A549 (cell line): ENCODE results near the gene RNF220.

Experiments used
- BHLHE40 ChIP-seq: IDR thresholded peaks from 2 replicates; pipeline ENCODE4 v1.6.1; 2012; ENCODE audit warnings: low read depth, low read length, inconsistent platforms
- FOSB ChIP-seq: fragments of 250-450 bp; sonication (Bioruptor Pico); IDR thresholded peaks from 2 replicates; pipeline ENCODE4 v1.5.0; 2020; ENCODE audit warnings: mild to moderate bottlenecking, moderate library complexity
- MAX ChIP-seq: IDR thresholded peaks from 2 replicates; pipeline ENCODE4 v1.6.1; 2012
- RFX5 ChIP-seq: fragments of 450-650 bp; IDR thresholded peaks from 2 replicates; pipeline ENCODE4 v1.7.1; 2014; ENCODE audit warnings: antibody characterized with exemption, mild to moderate bottlenecking, moderate library complexity
- TF ChIP-seq, protein P1 (sequence below): fragments of >200 bp; sonication (Bioruptor Twin); formaldehyde crosslinking; IDR thresholded peaks from 3 replicates; pipeline ENCODE4 v1.5.1; 2016
- TF ChIP-seq, protein P2 (sequence below): fragments of 150-350 bp; IDR thresholded peaks from 2 replicates; pipeline ENCODE4 v1.6.1; 2014; ENCODE audit warnings: low read depth, mild to moderate bottlenecking, low read length

DNA sequence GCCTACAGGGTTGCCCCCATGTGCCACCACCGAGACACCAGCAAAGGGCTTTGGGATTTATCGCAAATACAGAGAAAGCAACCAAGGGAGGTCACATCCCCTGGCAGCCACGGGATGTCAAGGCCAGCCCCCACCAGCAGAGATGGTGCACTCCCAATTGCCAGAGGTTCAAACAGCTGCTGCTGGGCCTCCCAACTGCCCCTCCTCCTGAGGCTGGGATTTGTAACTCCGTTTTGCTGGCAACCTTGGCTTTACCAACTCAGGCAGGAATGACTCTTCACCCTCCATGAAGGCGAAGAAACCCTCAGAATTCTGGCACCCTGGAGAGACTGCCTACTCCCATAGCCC, 257.6 kb downstream of the RNF220 start:
- TF ChIP-seq BHLHE40 = no peak
- no peak for TF ChIP-seq RFX5
- TF ChIP-seq MAX = no peak
- TF ChIP-seq, protein P1, sequence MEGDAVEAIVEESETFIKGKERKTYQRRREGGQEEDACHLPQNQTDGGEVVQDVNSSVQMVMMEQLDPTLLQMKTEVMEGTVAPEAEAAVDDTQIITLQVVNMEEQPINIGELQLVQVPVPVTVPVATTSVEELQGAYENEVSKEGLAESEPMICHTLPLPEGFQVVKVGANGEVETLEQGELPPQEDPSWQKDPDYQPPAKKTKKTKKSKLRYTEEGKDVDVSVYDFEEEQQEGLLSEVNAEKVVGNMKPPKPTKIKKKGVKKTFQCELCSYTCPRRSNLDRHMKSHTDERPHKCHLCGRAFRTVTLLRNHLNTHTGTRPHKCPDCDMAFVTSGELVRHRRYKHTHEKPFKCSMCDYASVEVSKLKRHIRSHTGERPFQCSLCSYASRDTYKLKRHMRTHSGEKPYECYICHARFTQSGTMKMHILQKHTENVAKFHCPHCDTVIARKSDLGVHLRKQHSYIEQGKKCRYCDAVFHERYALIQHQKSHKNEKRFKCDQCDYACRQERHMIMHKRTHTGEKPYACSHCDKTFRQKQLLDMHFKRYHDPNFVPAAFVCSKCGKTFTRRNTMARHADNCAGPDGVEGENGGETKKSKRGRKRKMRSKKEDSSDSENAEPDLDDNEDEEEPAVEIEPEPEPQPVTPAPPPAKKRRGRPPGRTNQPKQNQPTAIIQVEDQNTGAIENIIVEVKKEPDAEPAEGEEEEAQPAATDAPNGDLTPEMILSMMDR = no peak
- TF ChIP-seq FOSB = no peak
- TF ChIP-seq, protein P2, sequence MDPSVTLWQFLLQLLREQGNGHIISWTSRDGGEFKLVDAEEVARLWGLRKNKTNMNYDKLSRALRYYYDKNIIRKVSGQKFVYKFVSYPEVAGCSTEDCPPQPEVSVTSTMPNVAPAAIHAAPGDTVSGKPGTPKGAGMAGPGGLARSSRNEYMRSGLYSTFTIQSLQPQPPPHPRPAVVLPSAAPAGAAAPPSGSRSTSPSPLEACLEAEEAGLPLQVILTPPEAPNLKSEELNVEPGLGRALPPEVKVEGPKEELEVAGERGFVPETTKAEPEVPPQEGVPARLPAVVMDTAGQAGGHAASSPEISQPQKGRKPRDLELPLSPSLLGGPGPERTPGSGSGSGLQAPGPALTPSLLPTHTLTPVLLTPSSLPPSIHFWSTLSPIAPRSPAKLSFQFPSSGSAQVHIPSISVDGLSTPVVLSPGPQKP = no peak
